GM15510 (cell line): Measurements from ENCODE around the gene PLA2G10.
"Not testable (repeated sequence)": the region's sequence is repeated elsewhere in the genome, so short reads cannot be mapped to it uniquely, and the experiment has no call there.

Experiments used
- POLR2A ChIP-seq: IDR thresholded peaks from 3 replicates; pipeline ENCODE4 v1.6.1; 2011; ENCODE audit warnings: borderline replicate concordance; ENCODE audit not compliant: insufficient read length; ENCODE audit errors: extremely low read depth

Gene PLA2G10, protein sequence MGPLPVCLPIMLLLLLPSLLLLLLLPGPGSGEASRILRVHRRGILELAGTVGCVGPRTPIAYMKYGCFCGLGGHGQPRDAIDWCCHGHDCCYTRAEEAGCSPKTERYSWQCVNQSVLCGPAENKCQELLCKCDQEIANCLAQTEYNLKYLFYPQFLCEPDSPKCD

DNA sequence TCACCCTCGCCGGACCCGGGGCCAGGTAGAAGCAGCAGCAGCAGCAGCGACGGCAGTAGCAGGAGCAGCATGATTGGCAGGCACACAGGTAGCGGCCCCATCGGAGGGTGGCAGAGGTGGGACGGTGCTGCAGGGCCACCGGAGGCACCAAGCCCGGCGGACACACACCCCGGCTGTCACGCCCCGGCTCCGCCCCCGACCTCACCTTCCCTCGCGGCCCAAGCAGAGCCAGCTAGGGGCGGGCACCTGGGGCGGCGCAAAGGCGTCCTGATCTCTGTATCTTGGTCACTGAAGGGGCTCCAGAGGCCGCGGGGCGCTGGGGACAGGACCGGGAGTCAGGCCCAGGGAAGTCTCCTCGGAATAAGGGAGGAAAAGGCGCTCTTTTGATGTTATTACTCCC, at the start of gene PLA2G10:
TSS of gene PLA2G10 (minus strand) at position 180 of the 400 bp plus-strand sequence. CDS start at position 101, 79 bp downstream.
- not testable (repeated sequence) for TF ChIP-seq POLR2A

DNA sequence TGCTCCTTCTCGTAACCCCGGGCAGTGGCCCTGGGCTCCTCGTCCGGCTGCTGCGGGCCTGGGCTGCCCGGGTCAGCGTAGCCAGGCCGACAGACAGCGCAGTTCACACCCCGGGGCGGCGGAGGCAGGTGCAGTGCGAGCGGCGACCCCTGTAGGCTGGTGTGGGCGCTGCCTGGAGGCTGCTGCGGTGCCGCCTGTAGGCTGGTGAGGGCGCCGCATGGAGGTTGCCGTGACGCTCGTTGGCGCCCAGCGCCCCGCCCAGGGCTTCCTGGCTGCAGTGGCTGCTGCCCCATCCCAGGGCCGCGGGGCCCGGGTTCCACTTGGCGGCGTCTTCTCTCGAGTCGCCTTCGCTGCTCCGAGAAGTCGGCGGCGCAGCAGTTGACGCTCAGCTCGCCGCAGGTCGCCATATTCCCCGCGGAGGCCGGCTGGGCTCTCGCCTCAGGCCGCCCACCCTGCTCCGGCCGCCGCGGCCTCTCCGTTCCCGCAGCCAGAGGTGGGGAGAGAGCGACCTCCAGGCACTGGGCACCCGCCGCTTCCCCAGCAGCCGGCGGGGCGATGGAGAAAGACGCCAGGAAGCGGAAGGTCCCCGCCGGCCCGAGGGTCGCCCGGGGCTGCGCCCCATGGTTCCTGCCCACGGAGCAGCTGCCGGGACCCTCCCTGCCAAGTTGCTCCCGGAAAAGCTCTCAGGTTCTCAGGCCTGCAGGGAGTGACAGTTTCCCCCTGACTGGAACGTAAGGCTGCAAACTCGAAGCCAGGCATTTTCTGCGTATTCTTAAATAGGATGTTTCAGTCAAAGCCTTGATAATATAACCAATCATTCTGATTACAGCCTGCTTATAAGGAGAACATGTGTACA, 48.4 kb upstream of the PLA2G10 start, which contains the start of gene NPIPA2:
TSS of gene NPIPA2 (plus strand) at position 261 of the 856 bp plus-strand sequence. CDS start 5,533 bp downstream, outside the sequence.
- not testable (repeated sequence) for TF ChIP-seq POLR2A

DNA sequence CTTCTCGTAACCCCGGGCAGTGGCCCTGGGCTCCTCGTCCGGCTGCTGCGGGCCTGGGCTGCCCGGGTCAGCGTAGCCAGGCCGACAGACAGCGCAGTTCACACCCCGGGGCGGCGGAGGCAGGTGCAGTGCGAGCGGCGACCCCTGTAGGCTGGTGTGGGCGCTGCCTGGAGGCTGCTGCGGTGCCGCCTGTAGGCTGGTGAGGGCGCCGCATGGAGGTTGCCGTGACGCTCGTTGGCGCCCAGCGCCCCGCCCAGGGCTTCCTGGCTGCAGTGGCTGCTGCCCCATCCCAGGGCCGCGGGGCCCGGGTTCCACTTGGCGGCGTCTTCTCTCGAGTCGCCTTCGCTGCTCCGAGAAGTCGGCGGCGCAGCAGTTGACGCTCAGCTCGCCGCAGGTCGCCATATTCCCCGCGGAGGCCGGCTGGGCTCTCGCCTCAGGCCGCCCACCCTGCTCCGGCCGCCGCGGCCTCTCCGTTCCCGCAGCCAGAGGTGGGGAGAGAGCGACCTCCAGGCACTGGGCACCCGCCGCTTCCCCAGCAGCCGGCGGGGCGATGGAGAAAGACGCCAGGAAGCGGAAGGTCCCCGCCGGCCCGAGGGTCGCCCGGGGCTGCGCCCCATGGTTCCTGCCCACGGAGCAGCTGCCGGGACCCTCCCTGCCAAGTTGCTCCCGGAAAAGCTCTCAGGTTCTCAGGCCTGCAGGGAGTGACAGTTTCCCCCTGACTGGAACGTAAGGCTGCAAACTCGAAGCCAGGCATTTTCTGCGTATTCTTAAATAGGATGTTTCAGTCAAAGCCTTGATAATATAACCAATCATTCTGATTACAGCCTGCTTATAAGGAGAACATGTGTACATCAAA, 9.3 kb upstream of the PLA2G10 start, which contains the start of gene NPIPA3:
TSS of gene NPIPA3 (plus strand) at position 256 of the 856 bp plus-strand sequence. CDS start 5,533 bp downstream, outside the sequence.
- not testable (repeated sequence) for TF ChIP-seq POLR2A

DNA sequence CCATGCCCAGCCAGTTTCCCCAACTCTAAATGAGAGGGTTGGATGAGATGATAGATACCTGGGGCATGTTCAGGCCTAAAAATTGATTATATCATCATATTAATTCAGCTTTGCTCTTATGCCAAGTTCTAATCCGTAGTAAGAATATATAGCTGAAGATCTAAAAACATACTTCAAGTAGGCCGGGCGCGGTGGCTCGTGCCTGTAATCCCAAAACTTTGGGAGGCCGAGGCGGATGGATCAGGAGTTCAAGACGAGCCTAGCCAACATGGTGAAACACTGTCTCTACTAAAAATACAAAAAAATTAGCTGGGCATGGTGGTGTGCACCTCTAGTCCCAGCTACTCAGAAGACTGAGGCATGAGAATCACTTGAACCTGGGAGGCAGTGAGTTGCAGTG, 12.0 kb downstream of the PLA2G10 start:
- TF ChIP-seq POLR2A: no peak

DNA sequence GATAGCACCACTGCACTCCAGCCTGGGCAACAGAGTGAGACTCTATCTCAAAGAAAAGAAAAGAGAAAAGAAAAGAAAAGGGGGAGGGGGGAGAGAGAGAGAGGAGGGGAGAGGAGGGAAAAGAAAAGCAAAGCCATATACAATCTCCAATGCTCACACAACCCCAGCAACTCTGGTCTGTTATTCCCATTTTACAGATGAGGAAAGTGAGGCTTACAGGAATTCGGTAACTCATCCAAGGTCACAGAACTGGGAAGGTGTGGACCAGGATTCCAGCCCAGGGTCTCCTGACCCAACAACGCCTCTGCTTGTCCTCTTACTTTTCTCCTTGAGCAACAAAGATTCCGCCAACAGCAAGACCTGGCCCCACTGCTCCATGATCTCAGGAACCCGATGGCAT, 13.0 kb downstream of the PLA2G10 start:
- no peak for TF ChIP-seq POLR2A

DNA sequence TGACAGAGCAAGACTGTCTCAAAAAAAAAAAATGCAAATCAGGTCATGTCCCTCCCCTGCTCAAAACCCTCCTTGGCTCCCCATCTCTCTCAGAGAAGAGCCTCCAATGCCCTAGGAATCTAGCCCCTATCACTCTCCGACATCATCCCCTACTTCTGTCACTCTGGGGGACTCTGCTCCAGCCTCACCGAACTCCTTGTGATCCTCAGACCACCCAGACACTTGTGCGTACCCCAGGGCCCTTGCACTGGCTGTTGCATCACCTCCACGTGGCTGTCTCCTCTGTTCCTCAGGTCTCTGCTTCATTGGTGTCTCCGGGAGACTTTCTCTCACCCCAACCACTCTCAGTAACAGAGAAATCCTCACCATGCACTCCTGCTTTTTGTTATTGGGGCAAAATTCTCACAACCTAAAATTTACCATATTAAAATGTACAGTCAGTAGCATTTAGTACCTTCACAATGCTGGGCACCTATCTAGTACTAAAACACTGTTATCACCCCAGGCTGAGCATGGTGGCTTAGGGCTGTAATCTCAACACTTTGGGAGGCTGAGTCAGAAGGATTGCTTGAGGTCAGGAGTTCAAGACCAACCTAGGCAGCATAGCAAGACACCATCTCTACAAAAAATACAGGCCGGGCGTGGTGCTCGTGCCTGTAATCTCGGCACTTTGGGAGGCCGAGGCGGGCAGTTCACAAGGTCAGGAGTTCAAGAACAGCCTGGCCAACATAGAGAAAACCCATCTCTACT, 15.2 kb downstream of the PLA2G10 start:
- no peak for TF ChIP-seq POLR2A

DNA sequence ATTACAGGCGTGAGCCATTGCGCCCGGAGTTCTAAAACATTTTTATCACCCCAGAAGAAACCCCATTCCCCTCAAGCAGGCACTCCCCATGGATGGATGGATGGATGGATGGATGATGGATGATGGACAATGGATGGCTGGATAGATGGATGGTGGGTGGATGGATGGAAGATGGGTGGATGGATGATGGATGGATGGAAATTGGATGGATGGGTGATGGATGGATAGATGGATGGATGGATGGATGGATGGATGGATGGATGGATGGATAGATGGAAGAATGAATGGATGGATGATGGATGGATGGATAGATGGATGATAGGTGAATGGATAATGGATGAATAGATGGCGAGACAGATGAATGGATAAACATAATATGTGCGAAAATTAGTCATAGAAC, 16.5 kb downstream of the PLA2G10 start:
- TF ChIP-seq POLR2A: no peak

DNA sequence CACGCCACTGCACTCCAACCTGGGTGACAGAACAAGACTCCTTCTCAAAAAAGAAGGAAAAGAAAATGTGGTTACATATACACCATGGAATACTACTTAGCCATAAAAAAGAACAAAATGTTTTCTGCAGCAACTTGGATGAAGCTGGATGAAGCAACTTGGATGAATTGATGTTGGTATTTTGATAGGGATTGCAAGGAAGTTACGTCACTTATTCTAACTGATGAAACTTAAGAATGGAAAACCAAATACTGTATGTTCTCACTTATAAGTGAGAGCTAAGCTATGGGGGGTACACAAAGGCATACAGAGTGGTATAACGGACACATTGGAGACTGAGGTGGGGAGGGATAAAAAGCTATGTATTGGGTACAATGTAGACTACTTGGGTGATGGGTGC, 17.5 kb downstream of the PLA2G10 start:
- no peak for TF ChIP-seq POLR2A

DNA sequence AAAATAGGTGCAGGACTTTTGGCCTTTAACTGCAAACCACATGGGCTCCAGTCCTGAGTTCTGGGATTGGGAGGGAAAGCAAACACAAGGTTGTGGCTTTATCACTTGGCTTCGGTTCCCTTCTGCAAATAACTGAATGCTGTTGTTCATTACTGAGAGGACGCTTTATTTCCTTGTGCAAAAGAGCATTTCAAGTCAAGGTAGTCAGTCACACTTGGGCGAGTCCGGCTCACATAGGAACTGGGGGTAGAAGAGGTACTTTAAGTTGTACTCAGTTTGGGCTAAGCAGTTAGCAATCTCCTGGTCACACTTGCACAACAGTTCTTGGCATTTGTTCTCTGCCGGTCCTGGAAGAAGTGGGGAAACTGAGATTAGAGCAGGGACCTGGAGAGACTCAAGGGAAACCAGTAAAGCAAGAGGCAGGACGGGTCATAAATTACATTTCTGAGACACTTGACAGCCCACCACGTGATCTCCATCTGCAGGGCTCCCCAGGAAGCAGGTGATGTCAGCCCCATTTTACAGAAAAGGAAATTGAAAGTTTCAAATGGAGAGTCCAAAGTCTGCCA, 21.6 kb downstream of the PLA2G10 start:
- no peak for TF ChIP-seq POLR2A

DNA sequence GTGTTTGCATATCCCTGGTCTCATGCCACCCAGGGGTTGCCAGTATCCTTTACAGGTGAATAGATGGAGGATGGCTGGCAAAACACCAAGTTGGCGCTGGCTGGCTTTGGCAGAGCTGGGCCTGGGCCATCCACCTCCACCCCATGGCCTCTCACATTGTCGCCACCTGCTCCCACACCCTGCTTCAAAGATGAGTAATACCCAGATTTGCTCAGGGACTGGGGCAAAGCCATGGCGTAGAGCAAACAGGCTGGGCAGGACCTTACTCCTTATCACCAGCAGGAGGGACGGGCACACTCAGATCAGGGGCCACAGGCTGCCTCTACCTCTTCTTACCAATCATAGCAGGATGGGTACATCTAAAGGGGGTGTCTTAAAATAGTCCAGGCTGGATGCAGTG, 24.3 kb downstream of the PLA2G10 start:
- no peak for TF ChIP-seq POLR2A

DNA sequence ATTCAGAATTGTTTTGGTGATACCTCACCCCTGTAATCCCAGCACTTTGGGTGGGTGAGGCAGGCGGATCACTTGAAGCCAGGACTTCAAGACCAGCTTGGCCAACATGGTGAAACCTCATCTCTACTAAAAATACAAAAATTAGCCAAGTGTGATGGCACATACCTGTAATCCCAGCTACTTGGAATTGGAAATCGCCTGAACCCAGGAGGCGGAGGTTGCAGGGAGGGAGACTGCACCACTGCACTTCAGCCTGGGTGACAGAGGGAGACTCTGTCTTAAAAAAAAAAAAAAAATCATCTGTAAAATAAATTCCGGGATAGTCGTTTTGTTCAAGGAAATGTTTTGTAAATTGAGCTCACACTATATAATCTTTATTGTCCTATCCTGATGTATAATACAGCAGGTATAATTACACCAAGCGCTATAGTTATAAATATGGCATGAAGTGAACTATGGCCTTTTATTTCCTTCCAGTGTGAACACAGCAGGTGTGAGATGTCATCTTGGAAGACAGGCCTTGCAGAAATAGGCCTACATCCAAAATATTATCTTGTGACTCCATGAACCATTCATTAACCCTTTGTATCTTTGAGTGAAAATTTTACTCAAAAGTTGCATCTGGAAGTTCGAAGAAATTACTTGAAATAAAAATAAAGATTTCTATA, 25.4 kb downstream of the PLA2G10 start:
- no peak for TF ChIP-seq POLR2A

DNA sequence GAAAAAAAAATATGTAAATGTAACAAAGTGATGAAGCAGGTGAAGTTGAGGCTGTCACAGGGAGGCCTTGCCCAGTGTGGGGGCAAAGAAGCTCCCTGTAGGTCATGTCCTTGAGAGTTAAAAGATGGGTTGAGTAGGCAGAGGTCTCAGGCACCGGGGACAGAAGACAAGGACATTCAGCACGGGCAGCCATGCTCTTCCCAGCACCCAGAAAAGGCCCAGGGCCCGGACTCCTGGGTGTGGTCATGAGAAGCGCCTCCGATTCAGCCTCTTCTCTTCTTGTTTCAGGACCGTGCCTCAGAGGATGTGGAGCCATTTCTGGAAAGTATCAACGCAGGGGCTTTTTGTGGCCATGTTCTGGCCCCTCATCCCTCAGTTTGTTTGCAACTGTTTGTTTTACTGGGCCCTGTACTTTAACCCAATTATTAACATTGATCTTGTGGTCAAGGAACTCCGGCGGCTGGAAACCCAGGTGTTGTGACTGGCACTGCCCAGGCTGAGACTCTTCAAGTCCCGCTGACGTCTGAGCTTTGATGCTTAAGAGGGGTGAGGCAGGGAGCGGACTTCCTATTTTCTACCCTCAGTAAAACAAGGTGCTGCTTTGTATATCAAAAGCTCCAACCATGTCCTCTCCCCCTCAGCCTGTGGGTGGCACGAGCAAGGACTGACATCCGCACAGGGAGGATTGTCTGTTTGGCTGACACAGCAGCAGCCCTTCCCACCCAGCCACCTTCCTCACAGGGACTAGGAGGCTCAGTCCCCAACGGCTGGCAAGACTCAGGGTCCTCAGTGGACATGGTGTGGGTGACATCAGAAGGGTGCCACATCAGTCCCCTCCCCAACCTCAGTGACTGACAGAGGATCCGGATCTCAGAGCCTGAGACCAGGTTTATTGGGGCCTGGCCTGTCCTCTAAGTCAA, 26.5 kb downstream of the PLA2G10 start:
- TF ChIP-seq POLR2A: no peak
